GM18526 (cell line): ENCODE results near the gene PAM.

ENCODE experiments used
- POLR2A ChIP-seq: IDR thresholded peaks from 3 replicates; pipeline ENCODE4 v1.6.1; 2011; ENCODE audit not compliant: insufficient read length; ENCODE audit errors: extremely low read depth

PAM gene

DNA sequence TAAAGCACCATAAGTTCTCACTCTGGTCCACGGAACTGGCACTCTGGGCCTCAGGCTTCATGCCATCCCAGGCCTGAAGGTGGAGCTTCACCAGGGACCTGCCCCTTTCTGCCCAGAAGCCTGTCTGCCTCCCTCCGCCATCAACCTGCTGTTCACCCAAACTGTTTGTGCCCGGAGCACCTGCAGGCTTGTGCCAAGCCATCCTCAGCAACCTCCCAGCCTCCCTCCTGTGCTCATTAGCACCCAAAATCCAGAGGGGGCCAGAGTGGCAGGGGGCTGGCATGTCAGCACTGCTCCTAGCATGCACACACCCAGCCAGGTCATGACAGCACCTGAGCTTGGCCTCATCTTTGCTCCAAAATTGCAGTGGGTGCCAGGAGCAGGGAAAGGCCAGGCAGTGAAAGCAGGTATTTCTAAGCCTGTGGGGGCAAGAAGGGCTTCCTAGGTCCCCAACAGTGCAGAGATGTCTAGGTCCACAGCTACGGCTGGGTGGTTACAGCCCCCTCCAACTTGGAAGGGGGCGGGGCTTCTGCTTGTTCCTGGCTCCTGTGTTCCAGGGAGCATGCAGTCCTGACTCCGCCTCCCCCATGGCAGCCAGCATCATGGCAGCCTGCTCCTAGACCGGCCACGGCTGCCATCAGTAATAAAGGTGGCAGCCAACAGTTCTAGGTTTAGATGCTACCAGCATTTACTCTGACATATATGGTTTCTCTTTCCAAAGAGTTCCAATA, 279.7 kb downstream of the PAM start:
- no peak for TF ChIP-seq POLR2A

- no peak for TF ChIP-seq POLR2A
Observed at GRCh38 chr5:103035701-103036100, 280.6 kb downstream of the PAM start.

DNA sequence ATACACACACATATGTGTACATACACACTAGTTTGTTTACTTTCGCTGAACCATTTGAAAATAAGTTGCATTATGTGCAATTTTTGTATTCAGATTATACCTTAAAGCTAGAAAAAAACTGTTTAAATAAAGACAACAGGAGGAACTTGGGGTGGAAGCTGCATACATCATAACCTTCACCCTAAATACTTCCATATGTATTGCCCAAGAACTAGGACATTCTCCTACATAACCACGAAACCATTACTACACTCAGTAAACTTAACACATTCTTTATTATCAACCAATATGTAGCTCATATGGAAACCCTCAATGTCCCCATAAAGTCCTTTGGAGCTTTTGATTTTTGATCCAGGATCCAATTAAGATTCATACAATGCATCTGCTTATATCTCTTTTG, 281.5 kb downstream of the PAM start:
- no peak for TF ChIP-seq POLR2A

GRCh38 chr5:103037673-103038455, 282.8 kb downstream of the PAM start:
- no peak for TF ChIP-seq POLR2A

DNA sequence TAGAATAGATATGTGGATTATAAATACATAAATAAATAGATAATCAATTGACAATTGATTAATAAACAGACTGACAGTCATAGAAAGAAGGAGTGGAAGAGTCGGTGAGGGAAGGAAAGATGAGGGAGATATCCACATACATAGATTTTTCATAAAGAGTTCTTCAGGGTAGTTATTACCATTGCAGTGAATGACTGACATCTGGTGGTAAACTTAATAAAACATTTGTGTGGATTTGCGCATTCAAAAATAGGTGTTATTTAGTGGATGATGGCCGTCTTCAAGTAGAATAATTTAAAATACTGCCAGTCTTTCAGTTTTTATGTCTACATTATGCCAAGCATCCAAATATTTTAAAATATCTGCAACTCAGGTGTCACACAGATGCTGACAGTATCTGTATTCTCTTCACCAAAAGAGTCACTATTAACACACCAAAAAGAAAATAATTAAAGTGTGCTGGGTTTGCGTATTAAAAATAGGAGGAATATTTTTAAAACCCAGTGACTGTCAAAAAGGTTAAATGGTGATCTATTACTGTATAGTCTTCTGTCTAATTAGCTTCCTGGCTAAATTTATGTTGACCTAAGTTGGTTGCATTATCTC, 286.1 kb downstream of the PAM start:
- no peak for TF ChIP-seq POLR2A

DNA sequence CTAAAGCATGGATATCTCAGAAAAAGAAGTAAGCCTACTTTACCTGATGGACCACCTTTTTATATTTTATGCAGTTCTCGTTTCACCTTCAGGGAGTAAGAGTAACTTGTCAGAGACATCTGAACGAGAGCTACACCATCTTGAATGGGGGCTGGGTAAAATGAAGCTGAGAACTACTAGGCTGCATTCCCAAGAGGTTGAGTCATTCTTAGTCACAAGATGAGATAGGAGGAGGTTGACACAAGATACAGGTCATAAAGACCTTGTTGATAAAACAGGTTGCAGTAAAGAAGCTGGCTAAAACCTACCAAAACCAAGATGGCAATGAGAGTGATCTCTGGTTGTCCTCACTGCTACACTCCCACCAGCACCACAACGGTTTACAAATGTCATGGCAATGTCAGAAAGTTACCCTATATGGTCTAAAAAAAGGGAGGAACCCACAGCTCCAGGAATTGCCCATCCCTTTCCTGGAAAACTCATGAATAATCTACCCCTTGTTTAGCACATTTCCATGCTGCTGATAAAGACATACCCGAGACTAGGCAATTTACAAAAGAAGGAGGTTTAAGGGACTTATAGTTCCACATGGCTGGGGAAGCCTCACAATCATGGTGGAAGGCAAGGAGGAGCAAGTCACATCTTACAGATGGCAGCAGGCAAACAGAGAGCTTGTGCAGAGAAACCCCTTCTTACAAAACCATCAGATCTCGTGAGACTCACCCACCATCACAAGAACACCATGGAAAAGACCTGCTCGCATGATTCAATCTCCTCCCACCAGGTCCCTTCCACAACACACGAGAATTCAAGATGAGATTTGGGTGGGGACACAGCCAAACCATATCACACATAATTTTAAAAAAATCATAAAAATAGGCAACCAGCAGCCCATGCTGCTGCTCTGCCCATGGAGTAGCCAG, 302.4 kb downstream of the PAM start:
- TF ChIP-seq POLR2A = no peak

DNA sequence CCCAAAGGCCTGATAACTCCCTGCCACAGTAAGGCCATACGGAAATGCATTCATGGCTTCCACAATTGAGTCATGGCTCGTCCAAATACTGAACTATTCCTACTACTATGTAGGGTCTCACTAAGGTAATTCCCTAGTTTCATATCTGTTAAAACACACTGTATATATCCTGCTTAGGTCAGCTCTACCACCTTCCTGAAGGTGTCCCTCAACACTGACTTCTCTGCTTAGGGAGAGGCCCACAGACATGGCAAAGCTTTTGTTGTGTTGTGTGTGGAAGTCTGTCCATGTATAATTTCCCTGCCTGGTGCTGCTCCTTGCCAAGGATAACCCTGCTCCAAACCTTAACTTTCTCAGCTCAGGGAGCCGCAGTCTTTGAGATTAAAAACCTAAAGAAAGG, 304.4 kb downstream of the PAM start:
- no peak for TF ChIP-seq POLR2A

- TF ChIP-seq POLR2A = no peak
Observed at GRCh38 chr5:103060424-103060954, 305.4 kb downstream of the PAM start.

DNA sequence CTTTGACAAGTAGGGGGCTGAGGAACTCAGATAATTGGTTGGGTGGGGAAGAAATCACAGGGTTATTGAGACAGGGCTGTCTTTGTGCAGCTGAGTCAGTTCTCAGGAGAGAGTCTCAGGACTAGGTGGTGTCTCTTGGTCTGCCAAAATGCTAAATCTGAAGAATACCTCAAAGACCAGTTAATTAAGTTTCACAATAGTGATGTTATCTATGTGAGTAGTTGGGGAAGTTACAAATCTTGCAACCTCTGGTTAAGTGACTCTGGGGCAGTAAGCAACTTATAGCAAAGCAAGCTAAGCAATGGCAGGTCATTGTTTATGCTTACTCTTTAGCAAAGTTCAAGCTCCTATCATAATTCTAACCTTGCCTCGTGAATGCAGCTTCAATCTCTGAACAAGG, 311.2 kb downstream of the PAM start:
- TF ChIP-seq POLR2A = no peak

GRCh38 chr5:103075442-103075841, 320.3 kb downstream of the PAM start:
- no peak for TF ChIP-seq POLR2A
